Suppressor macrophage (primary cell): Measurements from ENCODE around the gene BBS12.

Experiments
- DNase-seq, 4 experiments: peaks; one replicate each; pipeline ENCODE4 v3.0.0-alpha.2; 2020 to 2022
- total RNA-seq, 17 experiments: gene quantifications; one replicate each; lab custom pipeline; 2026; ENCODE audit warnings: mixed read lengths in 6 of 17, inconsistent platforms in 3 of 17; lab: John Stamatoyannopoulos, UW

BBS12 gene
- total RNA-seq: 0.17 to 5.2 (median 4.1) reads per million in 17 experiments

DNA sequence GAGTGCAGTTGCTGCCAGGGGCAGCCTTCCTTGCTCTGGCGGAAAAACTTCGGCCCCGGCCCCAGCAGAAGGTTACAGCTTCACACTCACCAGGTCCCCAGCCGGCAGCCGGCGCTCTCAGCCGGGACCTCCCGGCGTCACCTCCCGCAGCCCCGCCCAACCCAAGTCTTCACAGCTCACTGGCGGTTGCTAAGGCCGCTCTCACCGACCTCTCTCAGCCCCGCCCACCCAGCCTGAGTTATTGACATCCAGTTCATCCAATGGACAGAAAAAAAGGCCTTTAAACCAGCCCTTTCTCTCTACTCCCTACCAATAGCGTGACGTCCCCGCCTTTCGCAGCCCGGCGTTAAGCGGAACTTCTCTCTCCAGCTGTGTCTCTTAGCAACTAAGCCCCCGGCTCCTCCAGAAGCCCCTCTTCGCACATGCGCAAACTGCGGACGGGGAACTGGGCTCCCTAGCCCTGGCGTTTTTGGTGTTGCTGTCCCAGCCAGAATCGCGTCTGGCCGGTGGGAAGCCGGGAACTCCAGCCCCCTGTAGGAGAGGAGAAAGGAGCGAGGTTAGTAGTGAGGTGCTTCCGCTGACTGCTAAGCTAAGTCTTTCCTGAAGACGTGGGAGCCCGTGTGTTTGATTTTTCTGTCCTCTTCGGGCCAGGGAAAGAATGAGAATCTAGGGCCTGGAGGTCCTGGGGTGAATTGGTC is at the start of gene BBS12:
TSS of gene BBS12 (plus strand) at position 376 of the 698 bp plus-strand sequence. CDS start 9,189 bp downstream, outside the sequence.
- DNase-seq: peak; percentile 98 to 100 (median 99)

GRCh38 chr4:122686691-122687090 is 45.8 kb upstream of the BBS12 start:
- DNase-seq: no peak

DNA sequence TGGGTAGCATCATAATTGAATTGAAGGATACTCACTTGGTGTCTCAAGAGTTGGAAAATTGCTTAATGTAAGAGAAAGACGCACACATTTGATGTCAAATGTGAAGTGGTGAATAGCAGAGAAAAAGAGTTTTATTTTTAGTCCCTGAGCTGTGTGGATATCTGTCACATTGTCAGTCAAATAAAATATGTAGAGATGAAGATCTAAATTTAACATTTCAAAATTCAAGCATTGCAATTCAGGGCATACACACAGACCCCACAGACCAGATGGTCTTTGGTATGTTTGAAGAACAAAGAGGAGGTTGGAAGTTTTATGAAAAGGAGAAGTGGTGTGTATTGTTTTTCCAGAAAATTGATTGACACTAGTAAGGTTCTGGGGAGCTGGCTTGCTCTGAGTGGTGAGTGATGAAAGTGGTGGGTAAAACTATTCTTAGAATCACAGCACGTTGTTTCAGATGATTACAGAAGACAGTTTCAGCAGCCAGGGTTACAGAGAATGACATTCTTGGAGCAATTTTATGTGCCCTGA is 44.9 kb upstream of the BBS12 start:
- DNase-seq: no peak

DNA sequence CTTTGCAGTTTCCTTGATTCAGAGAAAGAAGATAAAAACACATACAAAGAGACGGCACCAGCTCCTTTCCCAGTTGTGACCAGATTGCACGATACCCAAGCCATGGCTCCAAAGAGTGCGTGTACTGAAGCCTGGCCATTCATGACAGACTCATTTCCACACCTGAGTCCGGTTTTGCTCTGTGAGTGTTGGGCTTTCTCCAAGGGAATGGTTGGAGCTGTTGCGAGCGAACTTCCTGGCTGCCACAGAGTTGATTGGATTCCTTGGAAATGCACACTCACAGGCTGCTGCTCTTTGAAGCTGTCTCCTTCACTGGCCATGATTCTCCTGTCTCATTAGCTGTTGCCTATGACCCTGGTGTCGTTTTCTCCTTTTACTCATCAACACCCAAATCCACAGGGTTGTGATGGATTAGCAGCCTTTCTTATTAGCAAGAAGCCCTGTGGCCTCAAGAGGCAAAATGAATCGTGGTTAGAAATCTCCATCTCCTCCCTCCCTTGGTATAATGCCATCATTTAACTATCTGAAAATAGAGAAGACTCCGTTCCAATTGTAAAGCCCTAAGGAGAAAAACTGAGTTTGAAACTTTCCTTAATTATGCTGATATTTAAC is 43.9 kb upstream of the BBS12 start:
- DNase-seq: no peak

DNA sequence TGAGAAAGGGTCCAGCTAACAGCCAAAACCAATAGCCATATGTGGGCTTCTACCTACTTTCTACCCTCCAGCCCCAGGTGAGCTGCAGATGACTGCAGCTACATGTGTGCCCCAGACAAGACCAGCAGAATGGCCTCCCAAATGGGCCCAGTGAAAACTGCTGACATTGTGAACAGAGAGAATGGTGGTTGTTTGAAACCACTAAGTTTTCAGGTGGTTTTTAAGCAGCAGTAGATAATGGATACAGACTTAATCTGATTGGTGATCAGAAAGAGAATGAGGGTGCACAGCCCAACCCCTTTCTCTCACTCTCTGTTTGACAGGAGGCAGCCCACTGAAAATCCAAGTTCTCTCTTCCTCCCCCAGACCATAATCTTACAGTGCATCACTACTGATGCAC is 42.5 kb upstream of the BBS12 start:
- DNase-seq: no peak

DNA sequence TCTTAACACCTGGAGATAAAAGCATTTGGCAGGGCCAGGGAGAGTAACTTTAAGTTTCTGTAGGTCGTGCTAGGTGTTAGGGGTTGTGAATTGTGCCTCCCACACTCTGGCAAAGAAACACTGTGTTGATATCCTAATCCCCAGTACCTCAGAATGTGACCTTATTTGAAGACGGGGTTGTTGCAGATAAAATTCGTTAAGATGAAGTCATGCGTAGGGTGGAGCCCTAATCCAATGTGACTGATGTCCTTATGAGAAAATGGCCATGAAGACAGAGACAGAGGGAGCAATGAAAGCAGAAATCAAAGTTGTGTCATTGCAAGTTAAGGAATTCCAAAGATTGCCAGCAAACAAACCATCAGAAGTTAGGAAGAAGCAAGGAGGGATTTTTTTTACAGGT is 40.5 kb upstream of the BBS12 start:
- DNase-seq: no peak

- no peak for DNase-seq
These were observed 39.6 kb upstream of the BBS12 start for GRCh38 chr4:122692641-122693520.

- DNase-seq: no peak
These were observed 37.3 kb upstream of the BBS12 start for GRCh38 chr4:122695226-122695625.

GRCh38 chr4:122700178-122700725 is 32.3 kb upstream of the BBS12 start:
- no peak for DNase-seq

- no peak for DNase-seq
These were observed 31.4 kb upstream of the BBS12 start for GRCh38 chr4:122701061-122701460.

DNA sequence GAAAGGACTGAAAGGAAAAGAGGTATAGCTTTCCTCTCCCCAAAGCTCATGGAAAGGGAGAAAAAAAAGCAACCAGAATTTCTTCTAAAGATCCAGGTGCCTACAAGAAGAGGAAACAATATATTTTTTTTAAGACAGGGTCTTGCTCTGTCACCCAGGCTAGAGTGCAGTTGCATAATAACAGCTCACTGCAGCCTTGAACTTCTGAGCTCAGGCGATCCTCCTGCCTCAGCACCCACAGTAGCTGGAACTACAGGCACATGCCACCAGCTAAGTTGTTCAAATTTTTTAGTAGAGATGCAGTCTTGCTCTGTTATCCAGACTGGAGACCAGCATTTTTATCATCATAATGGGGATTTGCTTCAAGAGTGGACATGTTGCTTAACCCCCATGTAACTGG is 30.5 kb upstream of the BBS12 start:
- no peak for DNase-seq

GRCh38 chr4:122702939-122703338 is 29.6 kb upstream of the BBS12 start:
- no peak for DNase-seq

DNA sequence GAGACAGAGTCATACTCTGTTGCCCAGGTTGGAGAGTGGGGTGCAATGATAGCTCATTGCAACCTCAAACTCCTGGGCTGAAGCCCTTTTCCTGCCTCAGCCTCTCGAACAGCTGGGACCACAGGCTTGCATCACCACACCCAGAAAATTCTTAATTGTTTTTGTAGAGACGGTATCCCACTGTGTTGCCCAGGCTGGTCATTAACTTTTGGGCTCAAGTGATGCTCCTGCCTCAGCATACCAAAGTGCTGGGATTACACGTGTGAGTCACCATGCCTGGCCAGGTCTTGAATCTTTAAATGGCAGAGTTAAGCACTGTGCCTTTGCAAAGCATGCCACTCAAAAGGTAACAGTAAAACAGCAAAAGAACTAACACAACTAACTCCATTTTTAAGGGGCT is 28.6 kb upstream of the BBS12 start:
- DNase-seq: no peak

GRCh38 chr4:122705009-122705408 is 27.5 kb upstream of the BBS12 start:
- no peak for DNase-seq

- DNase-seq: peak in 1 of 4 experiments; percentile 11
These were observed 26.9 kb upstream of the BBS12 start for GRCh38 chr4:122705547-122706117.

DNA sequence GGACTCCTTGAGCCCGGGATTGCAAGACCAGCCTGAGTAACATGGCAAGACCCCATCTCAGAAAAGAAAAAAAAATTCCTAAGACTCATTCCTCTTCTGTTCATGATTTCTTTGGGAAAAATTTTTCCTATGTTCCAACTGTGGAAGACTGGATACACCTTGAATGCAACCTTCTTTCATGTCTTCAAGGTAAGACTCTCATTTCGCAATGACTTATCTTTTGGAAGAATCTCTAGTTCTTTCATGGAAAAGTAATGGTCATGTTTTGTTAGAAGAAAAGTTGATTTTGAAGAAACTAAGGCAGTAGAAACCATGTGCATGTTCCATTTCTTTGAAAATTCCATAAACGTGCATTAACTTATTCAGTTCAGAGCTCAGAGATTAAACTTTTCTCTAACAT is 26.0 kb upstream of the BBS12 start:
- no peak for DNase-seq

- no peak for DNase-seq
These were observed 25.0 kb upstream of the BBS12 start for GRCh38 chr4:122707497-122707896.

DNA sequence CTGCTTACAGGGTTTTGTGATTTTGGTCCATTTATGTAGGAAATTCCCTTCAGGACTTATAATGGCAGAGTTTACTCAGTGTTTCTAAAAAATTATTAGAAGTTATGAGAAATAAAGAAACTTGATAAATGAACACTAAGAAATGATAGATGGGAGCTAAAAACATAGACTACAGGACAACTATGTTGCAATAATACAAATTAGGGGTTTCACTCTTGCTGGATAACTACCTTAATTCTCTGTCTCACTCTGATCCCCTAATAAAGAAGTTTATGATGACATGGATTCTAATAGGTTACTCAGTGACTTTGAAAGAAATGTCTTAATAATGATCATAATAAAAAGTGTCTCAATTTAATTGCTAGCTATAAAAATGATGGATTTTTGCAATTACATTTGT is 23.3 kb upstream of the BBS12 start:
- no peak for DNase-seq

- no peak for DNase-seq
These were observed 21.8 kb upstream of the BBS12 start for GRCh38 chr4:122710434-122711308.

DNA sequence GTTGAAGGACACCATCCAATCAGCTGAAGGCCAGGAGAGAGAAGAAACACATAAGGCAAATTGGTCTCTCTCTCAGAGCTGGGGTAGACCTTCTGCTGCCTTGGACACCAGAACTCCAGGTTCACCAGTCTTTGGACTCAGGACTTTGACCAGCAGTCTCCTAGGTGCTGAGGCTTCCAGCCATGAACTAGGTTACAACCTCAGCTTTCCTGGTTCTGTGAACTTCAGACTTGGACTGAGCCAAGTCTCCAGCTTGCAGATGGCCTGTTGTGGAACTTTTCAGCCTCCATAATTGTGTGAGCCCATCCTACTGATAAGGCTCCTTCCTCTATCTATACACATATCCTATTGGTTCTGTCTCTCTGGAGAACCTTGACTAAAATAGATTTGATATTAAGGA is 20.6 kb upstream of the BBS12 start:
- no peak for DNase-seq

- no peak for DNase-seq
These were observed 19.7 kb upstream of the BBS12 start for GRCh38 chr4:122712782-122713181.
